Measurements from ENCODE around the gene RAPSN.

RAPSN gene

GRCh38 chr11:47391711-47392432 lies 57.1 kb downstream of the RAPSN start:
- in situ Hi-C loops (cut with MboI; ENCODE audit: low sequenced_read_pairs) = no loop called here

- in situ Hi-C loops (cut with MboI; ENCODE audit: low sequenced_read_pairs) = no loop called here
These were observed 57.8 kb downstream of the RAPSN start for GRCh38 chr11:47391077-47391583.

DNA sequence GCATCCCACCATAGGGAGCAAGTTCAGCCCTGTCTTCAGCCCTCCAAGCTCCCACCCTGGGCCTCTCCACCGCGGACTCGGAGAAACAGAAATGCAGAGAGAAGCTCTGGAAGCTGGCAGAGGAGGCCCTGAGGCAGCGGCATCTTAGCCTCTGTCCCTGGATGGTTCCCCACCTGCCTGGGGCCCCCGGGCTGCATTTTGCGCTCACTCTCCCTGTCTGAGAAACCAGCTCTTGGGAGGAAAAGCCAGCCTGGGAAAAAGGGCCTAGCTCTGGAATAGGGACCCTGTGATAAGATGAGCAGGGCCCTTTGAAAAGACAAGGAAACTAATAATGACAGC lies 58.5 kb downstream of the RAPSN start:
- in situ Hi-C loops (cut with MboI; ENCODE audit: low sequenced_read_pairs) = no loop called here

DNA sequence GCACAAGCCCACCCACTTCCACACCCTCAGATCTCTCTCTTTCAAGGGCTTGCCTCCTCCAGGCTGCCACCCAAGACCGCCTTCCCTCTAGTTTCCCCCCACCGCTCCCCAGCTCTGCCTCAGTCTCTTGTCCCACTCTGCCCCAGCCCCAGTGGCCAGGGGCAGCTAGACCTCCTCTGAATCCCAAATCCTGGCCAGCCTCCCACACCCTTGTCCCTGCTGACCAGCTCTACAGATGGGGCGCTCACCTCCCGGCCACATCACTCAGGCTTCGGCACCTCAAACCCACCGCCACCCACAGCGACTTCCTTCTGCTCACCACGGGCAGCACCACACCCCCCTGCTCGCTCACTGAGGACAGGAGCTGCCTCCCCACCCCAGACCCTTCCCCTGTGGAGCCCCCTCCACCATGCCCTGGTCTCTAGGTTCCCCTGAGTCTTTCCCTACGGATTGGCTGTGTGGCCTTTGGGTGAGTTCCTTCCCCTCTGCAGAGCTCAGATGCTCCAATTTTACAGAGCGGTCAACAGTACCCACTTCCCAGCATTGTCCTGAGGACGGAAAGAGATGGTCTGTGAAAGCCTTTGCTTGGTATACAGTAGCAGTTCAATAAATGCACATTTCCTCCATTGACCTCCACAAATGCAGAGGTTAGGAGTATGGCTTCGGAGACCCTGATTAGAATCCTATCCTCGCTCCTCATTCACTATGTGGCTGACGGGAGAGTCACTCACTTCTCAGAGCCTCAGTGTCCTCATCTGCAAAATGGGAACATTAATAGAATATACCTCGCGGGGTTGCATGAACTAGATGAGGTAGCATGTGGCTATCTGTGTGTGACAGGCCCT lies 59.1 kb downstream of the RAPSN start:
- in situ Hi-C loops (cut with MboI; ENCODE audit: low sequenced_read_pairs) = no loop called here

- in situ Hi-C loops (cut with MboI; ENCODE audit: low sequenced_read_pairs) = no loop called here
These were observed 60.0 kb downstream of the RAPSN start for GRCh38 chr11:47388697-47389576.

DNA sequence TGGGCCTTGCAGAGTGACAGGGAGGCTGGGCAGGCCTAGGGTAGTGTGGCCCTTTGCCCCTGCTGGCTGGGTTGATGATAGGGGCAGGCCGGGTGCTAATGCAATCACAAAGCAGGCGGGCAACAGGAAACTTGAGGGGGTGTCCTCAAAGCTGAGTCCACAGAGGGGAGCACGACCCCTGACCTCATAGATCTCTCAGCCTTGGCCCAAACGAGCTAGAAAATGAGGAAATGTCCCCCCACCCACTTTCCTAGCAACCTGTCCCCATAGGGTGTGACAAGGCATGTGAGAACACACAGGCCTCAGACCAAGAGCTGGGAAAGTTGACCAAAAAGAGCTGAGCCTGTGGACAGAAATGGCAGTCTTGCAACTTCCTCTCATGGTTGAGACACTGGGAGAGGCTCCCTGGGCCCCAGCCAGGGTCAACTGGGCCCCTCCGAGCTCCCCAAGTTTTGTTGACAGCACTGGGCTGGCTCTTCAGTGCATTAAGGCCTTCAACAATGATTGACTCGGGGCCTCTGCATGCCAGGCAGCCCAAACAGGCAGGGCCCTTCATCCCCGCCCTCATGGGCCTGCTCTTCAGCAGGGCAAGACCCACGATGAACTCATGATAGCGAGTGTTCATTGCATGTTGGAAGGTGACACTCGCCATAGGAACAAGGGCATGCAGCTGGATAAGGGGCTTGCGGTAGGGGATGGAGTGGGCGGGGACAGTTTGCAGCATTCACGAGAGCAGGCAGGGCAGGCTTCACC lies 60.8 kb downstream of the RAPSN start:
- in situ Hi-C loops (cut with MboI; ENCODE audit: low sequenced_read_pairs) = no loop called here
